GM08714 (cell line): ENCODE data around the gene FHOD3.

Source experiments
- H3K4me3 ChIP-seq: fragments of 200-500 bp; sonication (Bioruptor generic); 2 replicates; pipeline ENCODE4 v1.5.1; 2014; ENCODE audit warnings: mild to moderate bottlenecking, low read length, inconsistent platforms
- ZNF274 ChIP-seq: IDR thresholded peaks from 2 replicates; pipeline ENCODE4 v1.6.1; 2012; ENCODE audit warnings: mild to moderate bottlenecking, low read depth, low read length

The FHOD3 gene

DNA sequence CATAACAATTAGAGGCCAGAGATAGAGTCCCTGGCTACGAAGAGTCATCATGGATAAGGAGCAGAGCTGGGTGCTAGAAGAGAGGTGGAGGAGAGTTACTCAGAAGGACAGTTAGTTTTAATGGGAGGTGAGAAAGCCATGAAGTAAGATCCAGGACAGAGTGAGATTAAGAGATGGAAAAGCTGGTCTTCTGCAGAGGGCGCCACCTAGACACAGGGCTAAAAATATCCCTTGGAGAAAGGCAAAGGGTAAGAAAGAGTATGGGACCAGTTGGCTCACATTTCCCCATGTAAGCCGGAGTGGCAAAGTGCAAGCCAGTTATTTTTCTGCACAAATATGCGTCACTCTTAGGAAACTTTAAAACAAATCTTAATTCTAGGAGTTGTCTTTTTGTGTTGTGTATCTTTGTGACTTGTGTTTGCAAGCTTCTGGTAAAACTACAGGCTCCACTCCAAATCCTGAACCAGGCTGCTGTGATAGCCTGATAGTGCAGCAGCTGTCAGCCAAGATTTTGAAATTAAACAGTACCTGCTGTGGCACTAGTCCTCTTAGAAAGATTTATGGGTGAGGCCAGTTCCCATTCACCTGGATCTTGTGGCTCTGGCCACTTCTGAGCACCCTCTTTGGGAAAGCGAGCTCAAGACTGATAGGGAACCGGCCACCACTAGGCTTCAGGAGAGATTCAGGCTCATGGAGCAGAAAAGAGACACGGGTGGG lies 327.1 kb downstream of the FHOD3 start:
- H3K4me3 ChIP-seq, result no peak overlapping the region
- TF ChIP-seq ZNF274, result no peak

DNA sequence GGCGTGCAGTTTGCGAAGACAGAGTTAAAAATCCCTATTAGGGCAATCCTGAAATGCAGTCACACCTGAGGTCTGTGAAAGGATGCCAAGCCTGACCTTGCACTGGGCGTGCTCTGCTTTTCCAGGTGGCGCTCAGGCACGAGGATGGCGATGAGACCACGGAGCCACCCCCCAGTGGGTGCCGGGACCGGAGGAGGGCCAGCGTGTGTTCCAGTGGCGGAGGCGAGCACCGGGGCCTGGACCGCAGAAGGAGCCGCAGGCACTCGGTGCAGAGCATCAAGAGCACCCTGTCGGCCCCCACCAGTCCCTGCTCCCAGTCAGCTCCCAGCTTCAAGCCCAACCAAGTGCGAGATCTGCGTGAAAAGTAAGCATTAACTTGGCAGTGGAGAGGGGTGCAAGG lies 327.9 kb downstream of the FHOD3 start:
- TF ChIP-seq ZNF274, result no peak
- no peak overlapping the region for H3K4me3 ChIP-seq

DNA sequence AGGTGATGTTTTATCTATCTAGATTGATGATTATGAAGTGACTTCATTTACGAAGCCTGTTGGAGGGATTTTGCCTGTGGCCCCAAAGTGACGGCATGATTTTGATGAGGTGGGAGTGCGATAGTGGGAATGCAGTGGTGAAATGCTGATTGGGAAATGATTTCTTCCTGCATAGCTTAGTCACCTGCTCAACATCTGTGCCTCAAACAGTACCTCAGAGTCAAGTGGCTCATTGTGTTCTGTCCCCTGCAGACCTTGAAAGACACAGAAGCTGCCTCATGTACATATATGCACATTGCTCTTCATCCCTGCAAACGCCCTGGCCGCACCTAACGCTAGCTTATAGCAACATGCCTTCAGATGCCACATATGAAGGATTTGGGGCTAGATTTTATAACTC lies 330.1 kb downstream of the FHOD3 start:
- no peak overlapping the region for H3K4me3 ChIP-seq
- no peak for TF ChIP-seq ZNF274

DNA sequence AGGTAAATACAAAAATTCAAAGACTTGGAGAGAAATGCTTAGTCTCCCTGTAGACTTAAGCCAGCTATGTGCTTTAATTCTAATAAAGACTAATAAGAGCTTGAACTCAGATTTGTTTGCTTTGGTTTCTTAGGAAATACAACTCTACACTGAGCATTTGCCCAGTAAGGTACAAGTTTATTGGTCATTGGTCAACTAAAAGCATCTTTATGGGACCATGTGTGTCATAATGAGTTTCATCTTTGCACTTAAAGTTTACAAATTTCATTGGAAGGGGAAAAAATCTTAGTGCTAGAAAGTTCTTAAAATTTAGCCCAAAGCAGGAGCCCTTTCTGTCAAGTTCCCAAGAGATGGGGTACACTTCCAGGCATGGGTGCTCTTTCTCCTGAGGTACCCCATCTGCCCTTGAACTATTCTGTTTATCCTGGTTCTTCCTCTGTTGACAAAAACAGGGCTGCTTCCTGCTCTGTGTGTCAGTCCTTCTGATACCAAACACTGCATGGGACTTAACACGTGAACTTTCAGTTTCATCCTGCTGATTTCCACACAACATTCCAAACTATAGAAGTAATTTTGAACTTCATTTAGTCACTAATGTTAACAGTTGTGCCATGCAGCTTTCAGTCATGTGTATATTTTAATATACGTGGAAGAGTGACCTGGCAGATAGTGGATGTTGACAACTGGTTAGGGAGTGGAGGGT lies 331.1 kb downstream of the FHOD3 start:
- no peak overlapping the region for H3K4me3 ChIP-seq
- no peak for TF ChIP-seq ZNF274

DNA sequence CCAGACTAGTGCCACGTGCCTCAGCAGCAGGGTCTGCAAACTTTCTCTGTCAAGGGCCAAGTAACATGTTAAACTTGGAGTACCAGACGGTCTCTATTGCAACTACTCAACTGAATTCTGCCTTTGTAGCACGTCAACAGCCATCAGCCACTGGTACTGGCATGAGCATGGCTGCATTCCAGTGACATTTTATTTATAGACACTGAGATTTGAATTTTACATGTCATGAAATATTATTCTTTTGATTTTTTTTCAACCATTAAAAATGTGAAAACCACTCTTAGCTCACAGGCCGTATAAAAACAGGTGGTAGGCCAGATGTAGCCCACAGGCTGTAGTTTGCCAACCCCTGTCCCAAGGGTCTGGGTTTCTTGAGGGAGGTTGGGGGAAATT lies 331.6 kb downstream of the FHOD3 start:
- no peak for TF ChIP-seq ZNF274
- H3K4me3 ChIP-seq, result no peak overlapping the region

DNA sequence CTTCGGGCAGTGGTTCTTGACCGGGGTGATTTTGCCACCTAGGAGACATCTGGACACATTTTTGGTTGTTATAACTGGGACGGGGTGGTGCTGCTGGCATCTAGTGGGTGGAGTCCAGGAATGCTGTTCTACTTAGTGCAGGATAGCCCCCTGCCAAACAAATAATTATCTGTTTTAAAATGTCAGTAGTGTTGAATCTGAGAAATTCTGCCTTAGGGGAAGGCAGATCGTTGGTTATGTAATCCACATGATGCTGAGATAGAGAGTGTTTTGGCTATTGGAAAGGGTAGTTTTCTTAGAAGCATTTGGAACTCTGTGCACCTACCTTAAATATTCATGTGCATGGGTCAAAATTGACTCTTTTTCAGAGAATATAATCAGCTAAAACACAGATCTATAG lies 332.3 kb downstream of the FHOD3 start:
- no peak overlapping the region for H3K4me3 ChIP-seq
- no peak for TF ChIP-seq ZNF274

DNA sequence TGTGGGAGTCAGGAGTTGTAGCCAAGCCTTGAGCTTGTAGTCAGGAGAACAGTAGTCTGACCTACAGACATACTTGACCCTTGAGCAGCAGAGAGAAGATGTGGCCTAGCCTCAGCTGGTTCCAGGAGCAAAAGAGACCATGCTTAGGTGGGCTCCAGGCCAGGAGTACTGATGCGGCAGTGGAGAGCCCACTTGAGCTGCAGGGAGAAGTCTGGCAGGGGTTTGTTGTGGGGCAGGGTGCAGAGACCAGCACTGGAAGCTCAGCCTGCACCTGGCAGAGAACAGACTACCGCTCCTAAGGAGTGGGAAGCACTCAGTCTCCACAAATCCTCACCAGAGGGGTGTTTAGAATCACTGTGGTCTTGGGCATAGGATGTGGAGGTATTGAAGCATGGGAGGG lies 333.4 kb downstream of the FHOD3 start:
- no peak for TF ChIP-seq ZNF274
- no peak overlapping the region for H3K4me3 ChIP-seq

DNA sequence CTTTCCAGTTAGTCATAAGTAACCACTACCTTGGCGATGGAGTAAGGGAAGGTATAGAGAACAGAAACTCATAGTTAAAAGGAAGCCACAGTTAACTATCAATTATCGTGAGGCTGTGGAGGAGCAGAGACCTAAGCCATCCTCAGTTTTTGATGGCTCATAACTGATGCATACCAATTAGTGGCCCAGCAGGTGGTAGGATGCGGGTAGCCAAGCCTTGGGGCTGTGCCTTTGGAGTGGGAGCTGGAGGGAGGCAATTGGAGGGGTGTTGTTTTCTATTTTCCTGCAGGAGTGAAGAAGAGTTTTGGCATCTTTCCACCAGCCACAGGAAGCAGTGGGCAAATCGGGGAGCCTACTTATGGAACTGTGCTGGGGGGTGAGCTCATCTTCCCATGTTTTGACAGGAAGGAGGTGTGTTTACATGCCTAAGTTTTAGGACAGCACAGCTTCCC lies 336.5 kb downstream of the FHOD3 start:
- TF ChIP-seq ZNF274, result no peak
- H3K4me3 ChIP-seq, result no peak overlapping the region; the same call in 1 of the 2 replicates

DNA sequence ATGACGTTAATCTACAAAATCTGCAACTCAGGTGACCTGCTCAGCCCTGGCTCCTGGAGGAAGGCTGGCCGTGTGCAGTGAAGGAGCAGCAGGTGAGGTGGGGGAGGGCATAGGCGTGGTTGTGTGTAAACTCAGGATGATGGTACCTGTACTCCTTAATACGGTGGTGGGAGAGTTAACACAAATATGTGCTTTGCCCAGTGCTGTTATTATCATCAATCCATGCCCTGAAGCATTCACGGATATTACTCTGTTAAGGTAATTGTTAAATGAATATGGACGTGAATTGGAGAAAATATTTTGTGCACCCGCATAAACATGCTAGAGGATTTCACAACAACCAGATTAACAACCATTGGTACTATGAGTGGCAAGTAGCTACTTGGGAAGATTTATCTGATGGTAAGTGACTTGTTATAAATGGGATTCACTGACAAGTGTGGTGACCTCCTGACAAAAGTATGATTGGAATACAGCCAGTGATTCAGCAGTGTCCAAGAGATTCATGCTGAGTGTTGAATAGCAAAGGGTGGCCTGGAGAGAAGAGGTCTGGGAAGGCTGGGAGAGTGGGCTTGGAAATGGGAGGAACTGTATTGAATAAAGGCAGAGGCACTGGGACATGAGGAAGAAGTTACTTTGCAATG lies 337.2 kb downstream of the FHOD3 start:
- H3K4me3 ChIP-seq, result peak overlapping the region; percentile 14; the same call in 1 of the 2 replicates
- no peak for TF ChIP-seq ZNF274

DNA sequence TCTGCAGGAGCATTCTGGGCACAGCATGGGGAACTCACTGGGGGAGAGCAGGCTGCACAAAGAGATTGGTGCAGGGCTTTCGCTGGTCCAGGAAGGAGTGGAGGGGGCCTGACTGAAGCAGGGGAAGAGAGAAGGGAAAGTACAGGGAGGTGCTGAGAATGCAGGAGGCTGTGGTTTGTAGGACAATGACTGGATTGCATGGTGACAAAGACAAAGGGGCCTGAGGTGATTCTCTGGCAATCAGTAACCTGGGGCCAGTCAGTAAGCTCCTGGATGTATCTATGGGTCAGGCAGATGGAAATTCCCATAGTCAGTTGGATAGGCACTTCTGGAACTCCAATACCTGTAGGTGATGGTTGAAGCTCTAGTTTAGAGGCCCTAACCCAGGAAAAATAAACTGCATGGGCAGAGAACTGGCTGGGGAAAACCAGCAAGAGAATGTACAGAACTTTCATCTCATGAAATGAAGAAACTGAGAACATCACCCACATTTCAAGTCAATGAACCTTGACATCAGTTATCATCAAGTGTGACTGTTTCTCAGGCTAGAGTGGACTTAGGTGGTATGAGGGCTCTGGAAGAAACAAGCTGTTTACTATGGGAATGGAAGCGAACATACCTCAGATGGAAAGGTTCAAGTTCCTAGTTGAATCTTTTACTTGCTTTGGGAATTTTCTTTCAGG lies 338.0 kb downstream of the FHOD3 start:
- H3K4me3 ChIP-seq, result peak overlapping the region; percentile 29; the same call in 1 of the 2 replicates
- no peak for TF ChIP-seq ZNF274

DNA sequence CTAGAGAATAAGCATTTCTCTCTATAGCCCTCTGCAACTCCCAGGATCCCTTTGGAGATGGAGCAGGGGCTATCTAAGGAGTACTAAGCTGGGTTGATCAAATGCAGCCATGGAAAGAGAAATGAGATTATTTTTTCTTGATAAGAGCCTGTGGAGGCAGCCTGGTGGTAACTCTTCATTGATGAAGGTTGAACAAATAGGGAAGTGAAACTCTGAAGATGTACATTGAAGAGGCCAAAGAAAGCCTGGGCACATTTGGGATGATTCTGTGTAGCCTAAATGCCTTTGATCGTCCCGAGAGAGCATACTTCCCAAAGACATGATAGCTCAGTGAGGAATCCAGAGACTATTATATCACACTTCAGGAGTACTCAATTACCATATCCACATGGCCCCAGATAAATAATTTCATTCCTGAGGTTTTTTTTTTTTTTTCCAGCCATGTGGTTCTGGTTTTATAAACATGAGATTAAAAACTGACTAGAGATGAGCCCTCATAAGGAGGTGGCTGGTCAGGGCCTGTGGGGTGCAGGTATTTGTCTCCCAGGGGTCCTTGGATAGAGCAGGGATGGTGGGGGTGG lies 338.8 kb downstream of the FHOD3 start:
- TF ChIP-seq ZNF274, result no peak
- peak overlapping the region; percentile 29; the same call in 1 of the 2 replicates for H3K4me3 ChIP-seq

DNA sequence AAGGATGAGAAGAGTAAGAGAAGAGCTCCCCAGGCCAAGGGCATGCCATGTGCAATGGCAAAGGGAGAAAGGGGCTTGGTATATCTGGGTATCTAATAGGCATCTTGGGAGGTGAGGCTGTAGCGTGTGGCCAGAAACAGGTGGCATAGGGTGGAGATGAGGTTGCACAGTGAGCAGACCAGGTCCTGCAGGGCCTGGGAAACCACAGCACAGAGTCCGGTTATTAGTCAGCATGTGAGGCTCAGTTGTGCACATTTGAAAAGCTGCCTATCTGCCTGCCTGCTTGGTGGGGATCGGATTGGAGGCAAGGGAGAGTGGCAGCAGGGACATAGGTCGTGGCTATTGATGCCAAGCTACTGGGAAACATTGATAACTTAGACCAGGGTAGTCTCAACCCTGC lies 340.7 kb downstream of the FHOD3 start:
- no peak overlapping the region for H3K4me3 ChIP-seq
- TF ChIP-seq ZNF274, result no peak

DNA sequence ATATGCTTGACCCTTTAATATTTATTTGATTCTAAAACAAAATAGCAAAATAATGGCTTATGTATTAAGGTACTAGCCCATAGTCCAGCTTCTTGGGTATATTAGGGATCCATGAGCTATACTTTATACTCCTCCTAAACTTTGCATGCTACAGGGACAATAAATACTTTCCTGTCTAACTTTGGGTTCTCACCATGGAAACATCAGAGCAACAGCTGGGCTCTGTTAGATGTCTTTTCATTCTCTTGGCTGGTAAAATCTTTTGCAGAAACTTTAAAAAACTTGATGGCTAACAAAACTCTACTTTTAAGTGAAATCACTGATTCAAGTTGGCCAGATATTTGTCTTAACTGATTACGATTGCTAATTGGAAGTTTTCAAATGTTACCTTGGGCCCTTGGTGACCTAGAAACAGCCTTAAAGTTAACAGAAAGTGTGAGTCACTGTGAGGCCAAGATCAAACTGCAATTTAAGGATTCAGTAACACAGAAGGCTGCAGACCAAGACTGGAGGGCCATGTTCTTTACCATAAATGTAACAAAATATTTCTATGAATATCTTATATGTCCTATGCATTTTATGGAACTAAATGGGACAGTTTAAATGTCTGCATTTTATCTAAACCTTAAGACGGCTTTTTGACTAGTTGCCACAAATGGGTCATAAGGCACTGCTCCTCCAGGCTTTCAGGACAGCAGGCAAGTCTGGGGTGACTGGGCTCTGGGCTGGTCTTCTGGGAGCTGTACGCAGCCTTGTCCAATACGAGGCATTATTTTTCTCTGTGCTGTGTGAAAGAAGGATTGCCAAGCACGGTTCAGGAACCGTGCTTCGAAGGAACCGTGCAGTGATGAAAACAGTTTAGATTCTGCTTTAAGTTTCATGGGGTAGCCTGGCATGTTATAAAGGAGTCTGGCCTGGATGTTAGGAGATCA lies 342.8 kb downstream of the FHOD3 start:
- H3K4me3 ChIP-seq, result no peak overlapping the region
- TF ChIP-seq ZNF274, result no peak

DNA sequence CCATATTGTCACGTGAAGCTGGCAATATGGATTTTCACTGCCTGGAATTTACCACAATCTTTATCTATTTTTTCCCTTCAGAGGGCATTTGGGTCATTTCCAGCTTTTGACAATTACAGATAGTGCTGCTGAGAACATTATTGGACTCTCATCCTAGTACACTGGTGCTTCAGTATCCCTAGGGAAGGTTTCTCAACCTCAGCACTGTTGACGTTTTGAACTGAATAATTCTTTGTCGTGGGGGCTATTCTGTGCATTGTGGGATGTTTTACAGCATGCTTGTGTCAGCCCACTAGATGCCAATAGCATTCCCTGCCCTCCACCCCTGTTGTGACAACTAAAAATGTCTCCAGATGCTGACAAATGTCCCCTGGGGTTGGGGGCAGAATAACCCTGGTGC lies 345.5 kb downstream of the FHOD3 start:
- TF ChIP-seq ZNF274, result no peak
- no peak overlapping the region for H3K4me3 ChIP-seq
